Stomach smooth muscle (tissue), 2 donors: ENCODE results near the gene SEMA5A.

ENCODE experiments used
- H3K27ac ChIP-seq: one replicate; pipeline ENCODE4 v1.7.0; 2013; ENCODE audit warnings: mild to moderate bottlenecking, low read length, inconsistent platforms
- H3K27me3 ChIP-seq, 2 donors: one replicate each; pipeline ENCODE4 v1.7.0; 2013; ENCODE audit warnings: low read length in 2 of 2; ENCODE audit not compliant: insufficient read depth in 2 of 2, control insufficient read depth in 1 of 2
- H3K36me3 ChIP-seq, 2 donors: one replicate each; pipeline ENCODE4 v1.7.0; 2013; ENCODE audit warnings: low read length in 2 of 2; ENCODE audit not compliant: control insufficient read depth in 2 of 2, insufficient read depth in 2 of 2
- H3K4me1 ChIP-seq: one replicate; pipeline ENCODE4 v1.7.0; 2013; ENCODE audit warnings: low read length; ENCODE audit not compliant: control insufficient read depth, insufficient read depth
- H3K4me3 ChIP-seq, 2 donors: one replicate each; pipeline ENCODE4 v1.7.0; 2013; ENCODE audit warnings: low read length in 2 of 2
- H3K9ac ChIP-seq, 2 donors: one replicate each; pipeline ENCODE4 v1.7.0; 2013; ENCODE audit warnings: low read length in 2 of 2, mild to moderate bottlenecking in 1 of 2
- H3K9me3 ChIP-seq, 2 donors: one replicate each; pipeline ENCODE4 v1.7.0; 2013; ENCODE audit warnings: low read length in 2 of 2; ENCODE audit not compliant: control insufficient read depth in 2 of 2
- donor health status: healthy.
- donor health status: Pancreatic carcinoma.

Gene SEMA5A

DNA sequence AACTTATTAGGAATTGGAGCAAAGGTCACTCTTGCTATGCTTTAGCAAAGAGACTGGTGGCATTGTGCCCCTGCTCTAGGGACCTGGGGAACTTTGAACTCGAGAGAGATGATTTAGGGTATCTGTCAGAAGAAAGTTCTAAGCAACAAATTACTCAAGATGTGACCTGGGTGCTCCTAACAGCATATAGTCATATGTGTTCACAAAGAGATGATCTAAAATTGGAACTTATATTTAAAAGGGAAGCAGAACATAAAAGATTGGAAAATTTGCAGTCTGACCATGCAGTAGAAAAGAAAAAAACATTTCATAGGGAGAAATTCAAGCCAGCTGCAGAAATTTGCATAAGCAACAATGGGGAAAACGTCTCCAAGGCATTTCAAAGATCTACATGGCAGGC is 68.3 kb downstream of the SEMA5A start:
- Histone ChIP-seq H3K4me3 (no peak overlapping the region), H3K4me1 (no peaks in the 10 kb centered on the region), H3K9me3 (peaks cover 8 to 15% of the 10 kb centered on the region in 2 donors), H3K27ac (no peak overlapping the region), H3K36me3 (no peaks in the 10 kb centered on the region), H3K27me3 (no peaks in the 10 kb centered on the region), H3K9ac (no peak overlapping the region)

DNA sequence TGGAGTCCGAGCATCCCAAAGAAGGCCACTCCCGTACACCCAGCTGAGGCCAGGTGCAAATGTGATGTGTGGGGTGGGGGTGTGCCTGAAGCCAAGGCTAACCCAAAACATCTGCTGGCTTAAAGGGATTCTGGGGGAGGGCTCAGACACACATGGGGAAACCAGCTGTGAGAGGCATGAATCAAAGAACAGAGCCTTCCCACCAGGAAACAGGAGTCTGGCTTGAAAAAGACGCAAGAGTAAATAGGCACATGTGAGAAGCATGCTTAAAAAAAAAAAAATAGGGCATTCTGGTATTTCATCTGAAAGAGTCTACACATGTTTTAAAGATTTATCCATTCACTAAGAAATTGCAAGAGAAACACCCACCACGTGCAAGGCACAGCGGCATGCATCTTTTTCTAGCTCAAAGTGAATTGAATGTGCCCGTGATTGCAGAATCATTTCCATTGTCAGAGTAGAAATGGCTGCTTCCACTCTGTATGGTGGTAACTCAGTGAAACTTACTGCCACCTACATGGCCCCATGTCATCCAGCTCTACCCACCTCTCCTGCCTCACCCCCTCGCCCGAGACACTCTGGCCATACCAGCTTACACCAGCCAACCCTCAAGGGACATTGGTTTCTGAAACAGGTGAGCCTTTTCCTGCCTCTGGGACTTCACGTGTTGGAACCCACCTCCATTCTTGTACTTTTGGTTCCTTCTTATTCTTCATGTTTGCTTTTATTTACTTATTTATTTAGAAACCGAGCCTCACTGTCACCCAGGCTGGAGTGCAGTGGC is 71.5 kb downstream of the SEMA5A start:
- peaks cover 5 to 15% of the 10 kb centered on the region in 2 donors for H3K9me3 ChIP-seq
- H3K4me1 ChIP-seq, result no peaks in the 10 kb centered on the region
- H3K27me3 ChIP-seq, result no peaks in the 10 kb centered on the region
- no peak overlapping the region for H3K4me3 ChIP-seq
- H3K9ac ChIP-seq, result no peak overlapping the region
- H3K27ac ChIP-seq, result no peak overlapping the region
- no peaks in the 10 kb centered on the region for H3K36me3 ChIP-seq

DNA sequence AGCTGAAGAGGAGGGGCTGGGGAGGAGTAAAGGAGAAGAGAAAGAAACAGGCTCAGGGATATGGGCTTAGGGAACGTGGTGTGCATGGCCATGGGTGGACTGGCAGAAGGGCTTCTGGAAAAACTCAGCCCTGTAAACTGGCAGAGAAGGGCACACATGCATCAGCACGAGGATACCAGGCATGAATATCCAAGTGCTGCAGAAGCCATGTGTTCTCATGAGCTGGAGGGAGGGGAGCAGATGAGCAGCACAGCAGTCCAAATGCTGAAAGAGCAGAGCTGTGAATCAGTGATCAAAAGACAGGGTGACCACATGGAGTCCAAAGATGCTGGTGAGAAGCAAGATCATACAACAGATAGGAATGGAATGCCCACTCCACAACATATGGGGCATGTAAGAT is 72.3 kb downstream of the SEMA5A start:
- H3K36me3 ChIP-seq, result no peaks in the 10 kb centered on the region
- H3K4me3 ChIP-seq, result no peak overlapping the region
- peaks cover 5 to 14% of the 10 kb centered on the region in 2 donors for H3K9me3 ChIP-seq
- no peak overlapping the region for H3K9ac ChIP-seq
- no peak overlapping the region for H3K27ac ChIP-seq
- no peaks in the 10 kb centered on the region for H3K4me1 ChIP-seq
- no peaks in the 10 kb centered on the region for H3K27me3 ChIP-seq

DNA sequence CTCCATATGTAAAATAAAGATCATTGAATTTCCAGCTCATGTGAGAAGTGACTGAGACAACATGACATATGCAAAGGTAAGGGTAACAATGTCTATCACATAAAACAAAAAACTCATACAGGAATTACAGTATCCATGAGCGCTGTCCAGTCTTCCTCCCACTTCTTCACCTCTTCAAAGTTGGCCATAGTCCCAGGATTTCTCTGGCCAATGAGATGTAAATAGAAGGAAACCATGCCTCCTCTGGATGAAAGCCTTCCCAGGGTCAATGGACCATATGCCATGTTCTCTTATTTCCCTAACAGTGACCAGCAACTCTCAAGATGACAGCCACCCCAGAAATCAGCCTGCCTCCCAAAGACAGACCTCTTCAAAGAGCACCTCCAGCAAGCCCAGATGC is 75.5 kb downstream of the SEMA5A start:
- no peaks in the 10 kb centered on the region for H3K4me1 ChIP-seq
- no peak overlapping the region for H3K9ac ChIP-seq
- no peaks in the 10 kb centered on the region for H3K36me3 ChIP-seq
- no peak overlapping the region for H3K27ac ChIP-seq
- no peaks in the 10 kb centered on the region for H3K27me3 ChIP-seq
- H3K9me3 ChIP-seq, result no peaks in the 10 kb centered on the region
- no peak overlapping the region for H3K4me3 ChIP-seq

DNA sequence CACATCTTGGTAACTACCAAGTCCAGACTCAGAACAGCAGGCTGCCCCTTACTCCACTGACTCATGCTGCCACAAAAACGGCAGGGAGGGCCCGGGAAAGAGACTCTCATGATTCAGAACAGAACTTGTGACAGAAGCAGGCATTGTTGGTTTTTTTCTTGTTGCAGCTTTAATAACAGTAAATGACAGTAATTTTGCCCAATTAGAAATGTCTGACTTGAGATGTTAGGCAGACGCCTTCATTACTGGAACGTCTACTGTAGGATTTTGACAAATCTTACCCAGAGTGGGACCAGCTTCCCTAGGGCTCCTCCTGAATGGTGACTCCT is 77.9 kb downstream of the SEMA5A start:
- no peaks in the 10 kb centered on the region for H3K9me3 ChIP-seq
- H3K27ac ChIP-seq, result no peak overlapping the region

DNA sequence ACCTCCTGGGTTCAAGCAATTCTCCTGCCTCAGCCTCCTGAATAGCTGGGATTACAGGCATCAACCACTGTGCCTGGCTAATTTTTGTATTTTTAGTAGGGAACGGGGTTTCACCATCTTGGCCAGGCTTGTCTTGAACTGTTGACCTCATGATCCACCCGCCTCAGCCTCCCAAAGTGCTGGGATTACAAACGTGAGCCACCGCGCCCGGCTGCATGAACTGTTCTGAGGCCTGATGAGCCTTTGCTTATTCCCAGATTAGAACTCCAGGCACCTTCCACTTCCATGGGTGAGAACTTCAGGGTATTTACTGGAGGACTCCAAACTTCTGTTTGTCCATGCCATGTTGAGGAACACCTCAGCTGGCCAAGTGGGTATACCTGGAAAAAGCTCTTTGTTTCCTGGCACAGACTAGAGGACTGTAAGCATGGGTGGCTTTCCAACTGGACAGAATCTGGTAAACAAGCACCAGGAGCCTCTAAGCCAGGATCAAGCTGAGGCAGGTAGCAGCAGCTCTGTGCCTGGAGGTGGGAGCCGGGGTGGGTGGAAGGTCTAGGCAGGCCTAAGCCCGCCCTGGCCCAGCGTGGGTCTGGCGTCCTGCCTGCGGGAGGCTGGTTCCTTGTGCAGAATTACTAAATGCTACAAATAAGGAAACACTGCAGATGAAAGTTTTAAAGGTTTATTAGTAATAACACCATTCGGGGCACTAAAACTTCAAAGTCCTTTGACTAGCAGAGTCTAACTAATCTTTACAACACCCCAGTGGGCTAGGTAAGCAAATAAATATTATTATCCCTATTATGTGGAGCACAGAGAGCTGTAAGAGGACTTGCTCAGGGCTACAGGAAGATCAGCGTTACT is 78.4 kb downstream of the SEMA5A start:
- Histone ChIP-seq H3K4me1 (no peaks in the 10 kb centered on the region), H3K27me3 (no peaks in the 10 kb centered on the region), H3K9me3 (no peaks in the 10 kb centered on the region), H3K27ac (no peak overlapping the region), H3K9ac (no peak overlapping the region), H3K36me3 (no peaks in the 10 kb centered on the region), H3K4me3 (no peak overlapping the region)

More for the DNA sequence above, 77.9 kb downstream of the SEMA5A start:
- H3K36me3 ChIP-seq, result no peaks in the 10 kb centered on the region
- no peaks in the 10 kb centered on the region for H3K4me1 ChIP-seq
- H3K4me3 ChIP-seq, result no peak overlapping the region
- no peaks in the 10 kb centered on the region for H3K27me3 ChIP-seq
- no peak overlapping the region for H3K9ac ChIP-seq

- Histone ChIP-seq H3K36me3 (no peaks in the 10 kb centered on the region), H3K27ac (no peak overlapping the region), H3K27me3 (no peaks in the 10 kb centered on the region), H3K9ac (no peak overlapping the region), H3K9me3 (no peaks in the 10 kb centered on the region), H3K4me3 (no peak overlapping the region), H3K4me1 (no peaks in the 10 kb centered on the region)
These were observed 79.2 kb downstream of the SEMA5A start for GRCh38 chr5:9466697-9467096.

DNA sequence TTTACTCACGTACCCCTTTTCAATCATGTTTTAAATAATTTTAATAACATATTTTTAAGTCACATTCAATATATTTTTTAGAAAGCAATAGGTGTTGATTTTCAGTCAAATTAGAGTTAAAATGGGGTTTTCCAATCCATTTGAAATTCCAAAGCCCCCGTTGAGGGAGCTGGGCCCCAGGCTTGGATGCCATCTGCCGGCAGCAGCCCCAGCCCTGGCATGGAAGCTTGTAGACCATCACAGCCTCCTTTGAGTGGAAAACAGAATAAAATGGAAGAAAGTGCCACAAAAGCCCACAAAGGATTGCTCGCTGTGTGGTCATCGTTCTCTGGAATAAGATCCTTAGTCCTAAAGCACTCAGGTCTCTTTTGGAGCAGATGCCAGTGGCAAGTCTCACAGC is 81.4 kb downstream of the SEMA5A start:
- no peak overlapping the region for H3K27ac ChIP-seq
- H3K4me3 ChIP-seq, result no peak overlapping the region
- no peaks in the 10 kb centered on the region for H3K9me3 ChIP-seq
- H3K9ac ChIP-seq, result no peak overlapping the region
- H3K27me3 ChIP-seq, result no peaks in the 10 kb centered on the region
- no peaks in the 10 kb centered on the region for H3K36me3 ChIP-seq
- H3K4me1 ChIP-seq, result no peaks in the 10 kb centered on the region

- H3K27me3 ChIP-seq, result no peaks in the 10 kb centered on the region
- H3K36me3 ChIP-seq, result no peaks in the 10 kb centered on the region
- no peaks in the 10 kb centered on the region for H3K4me1 ChIP-seq
- no peak overlapping the region for H3K4me3 ChIP-seq
- H3K9ac ChIP-seq, result no peak overlapping the region
- no peak overlapping the region for H3K27ac ChIP-seq
- peaks cover 0 to 4% of the 10 kb centered on the region in 2 donors for H3K9me3 ChIP-seq
These were observed 83.8 kb downstream of the SEMA5A start for GRCh38 chr5:9462109-9462508.

- peaks cover 0 to 4% of the 10 kb centered on the region in 2 donors for H3K9me3 ChIP-seq
- H3K27me3 ChIP-seq, result no peaks in the 10 kb centered on the region
- H3K36me3 ChIP-seq, result no peaks in the 10 kb centered on the region
- H3K4me3 ChIP-seq, result no peak overlapping the region
- no peak overlapping the region for H3K9ac ChIP-seq
- no peak overlapping the region for H3K27ac ChIP-seq
- no peaks in the 10 kb centered on the region for H3K4me1 ChIP-seq
These were observed 84.8 kb downstream of the SEMA5A start for GRCh38 chr5:9460885-9461645.
